ENCODE data around the gene LTBP1. TPM values are rescaled to one million over a fixed set of nuclear protein-coding genes. Genes with fewer than 3 reads are reported as not detected.

Gene LTBP1
- total RNA-seq, 2 experiments from 2014 or later, result 0.06 TPM; not detected in 1

DNA sequence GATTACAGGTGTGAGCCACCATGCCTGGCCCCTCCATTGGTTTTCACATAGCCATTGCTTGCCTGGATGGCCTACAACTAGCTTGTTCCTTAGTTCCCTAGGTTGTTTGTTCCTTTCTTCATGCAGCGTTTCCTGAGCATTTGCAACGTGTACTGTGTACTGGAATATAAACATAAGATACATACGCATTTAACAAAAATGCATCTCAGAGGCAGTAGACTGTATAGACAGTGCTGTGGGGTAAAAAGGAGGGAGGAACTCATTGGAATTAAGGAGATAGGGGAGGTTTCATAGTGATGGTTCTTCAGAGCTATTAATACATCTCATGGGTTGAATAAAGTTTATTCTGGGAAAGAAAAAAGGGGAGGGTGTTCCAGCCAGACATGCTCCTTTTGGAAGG lies 269.2 kb downstream of the LTBP1 start:
- Histone ChIP-seq H3K27ac (ENCODE audit: low read depth in 1 of 2, low read length in 2 of 2) (no peak overlapping the region), H3K4me1 (ENCODE audit: insufficient read depth, low read length) (no peaks in the 10 kb centered on the region), H3K36me3 (ENCODE audit: insufficient read depth, low read length) (no peaks in the 10 kb centered on the region), H3K4me3 (ENCODE audit: low read length) (no peak overlapping the region), H3K9me3 (ENCODE audit: control insufficient read depth in 1 of 2, insufficient read depth in 1 of 2, low read length in 2 of 2) (no peaks in the 10 kb centered on the region), H3K27me3 (ENCODE audit: control insufficient read depth in 1 of 2, insufficient read depth in 2 of 2, low read length in 2 of 2) (peaks cover 0 to 5% of the 10 kb centered on the region in 2 experiments)
- H3K36me3 Mint-ChIP-seq (ENCODE audit: low read depth), result no peaks in the 10 kb centered on the region
- H3K27ac Mint-ChIP-seq, result no peak overlapping the region
- H3K4me3 Mint-ChIP-seq, result no peak overlapping the region
- H3K9me3 Mint-ChIP-seq, result no peaks in the 10 kb centered on the region
- DNase-seq (no peak), ATAC-seq (ENCODE audit: poor library complexity) (no peak)
- intact Hi-C loops (cut with DNase I, micrococcal nuclease), result no loop called here
- no peak for TF ChIP-seq CTCF (IDR thresholded peaks at IDR 0.05)
- ChIA-PET POLR2A (no interaction called here), CTCF (no interaction called here)
- H3K27me3 Mint-ChIP-seq, result no peaks in the 10 kb centered on the region
- H3K4me1 Mint-ChIP-seq (ENCODE audit: low read depth), result no peaks in the 10 kb centered on the region

DNA sequence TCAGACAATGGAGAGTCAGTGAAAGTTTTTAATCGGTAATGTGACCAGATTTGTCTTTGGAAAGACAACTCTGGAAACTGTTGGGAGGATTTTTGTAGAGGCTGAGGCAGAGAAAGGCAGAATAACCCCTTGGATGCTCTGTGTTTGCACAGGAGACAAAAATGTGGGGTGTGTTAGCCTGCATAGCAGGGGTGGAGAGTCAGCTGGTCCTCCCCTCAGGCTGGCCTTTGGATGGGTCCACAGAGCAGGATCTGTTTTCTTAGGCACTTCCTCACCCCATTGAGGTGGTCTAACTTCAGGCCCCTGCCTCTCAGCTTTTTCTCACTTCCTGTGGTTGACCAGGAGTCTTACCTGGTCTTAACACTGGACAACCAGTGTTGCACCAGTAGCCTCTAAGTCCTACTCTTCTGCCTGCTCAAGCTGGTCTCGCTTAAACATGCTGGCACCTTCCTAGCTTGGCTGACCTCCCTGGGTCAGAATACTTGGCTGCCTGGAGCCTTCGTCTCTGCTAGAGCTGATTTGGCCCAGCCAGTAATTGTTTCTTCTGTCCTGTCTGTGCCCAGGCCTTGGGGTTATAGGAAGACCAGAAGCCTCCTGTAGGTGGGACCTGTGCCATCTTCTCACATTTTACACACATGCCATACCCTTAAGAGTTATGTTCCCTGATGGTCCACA lies 269.9 kb downstream of the LTBP1 start:
- no peak overlapping the region for H3K27ac Mint-ChIP-seq
- no peaks in the 10 kb centered on the region for H3K4me1 Mint-ChIP-seq (ENCODE audit: low read depth)
- H3K4me1 ChIP-seq (ENCODE audit: insufficient read depth, low read length), result no peaks in the 10 kb centered on the region
- H3K9me3 ChIP-seq (ENCODE audit: control insufficient read depth in 1 of 2, insufficient read depth in 1 of 2, low read length in 2 of 2), result no peaks in the 10 kb centered on the region
- no peak overlapping the region for H3K4me3 ChIP-seq (ENCODE audit: low read length)
- POLR2A ChIA-PET, result no interaction called here
- H3K27me3 ChIP-seq (ENCODE audit: control insufficient read depth in 1 of 2, insufficient read depth in 2 of 2, low read length in 2 of 2), result peaks cover 0 to 5% of the 10 kb centered on the region in 2 experiments
- DNase-seq, result no peak
- no peaks in the 10 kb centered on the region for H3K9me3 Mint-ChIP-seq
- intact Hi-C loops (cut with DNase I, micrococcal nuclease), result no loop called here
- TF ChIP-seq CTCF (IDR thresholded peaks at IDR 0.05), result no peak
- no peak overlapping the region for H3K27ac ChIP-seq (ENCODE audit: low read depth in 1 of 2, low read length in 2 of 2)
- H3K36me3 Mint-ChIP-seq (ENCODE audit: low read depth), result no peaks in the 10 kb centered on the region
- no peak overlapping the region for H3K4me3 Mint-ChIP-seq
- no peak for ATAC-seq (ENCODE audit: poor library complexity)
- H3K27me3 Mint-ChIP-seq, result no peaks in the 10 kb centered on the region
- CTCF ChIA-PET, result no interaction called here
- no peaks in the 10 kb centered on the region for H3K36me3 ChIP-seq (ENCODE audit: insufficient read depth, low read length)

- no peak overlapping the region for H3K4me3 Mint-ChIP-seq
- Histone ChIP-seq H3K27ac (ENCODE audit: low read depth in 1 of 2, low read length in 2 of 2) (no peak overlapping the region), H3K27me3 (ENCODE audit: control insufficient read depth in 1 of 2, insufficient read depth in 2 of 2, low read length in 2 of 2) (peaks cover 0 to 5% of the 10 kb centered on the region in 2 experiments), H3K4me1 (ENCODE audit: insufficient read depth, low read length) (no peaks in the 10 kb centered on the region), H3K36me3 (ENCODE audit: insufficient read depth, low read length) (no peaks in the 10 kb centered on the region), H3K4me3 (ENCODE audit: low read length) (no peak overlapping the region), H3K9me3 (ENCODE audit: control insufficient read depth in 1 of 2, insufficient read depth in 1 of 2, low read length in 2 of 2) (no peaks in the 10 kb centered on the region)
- POLR2A ChIA-PET, result no interaction called here
- no peak for DNase-seq
- no peaks in the 10 kb centered on the region for H3K4me1 Mint-ChIP-seq (ENCODE audit: low read depth)
- no peak overlapping the region for H3K27ac Mint-ChIP-seq
- no peak for ATAC-seq (ENCODE audit: poor library complexity)
- H3K27me3 Mint-ChIP-seq, result peaks cover 5% of the 10 kb centered on the region
- intact Hi-C loops (cut with DNase I, micrococcal nuclease), result no loop called here
- no peaks in the 10 kb centered on the region for H3K36me3 Mint-ChIP-seq (ENCODE audit: low read depth)
- TF ChIP-seq CTCF (IDR thresholded peaks at IDR 0.05), result no peak
- H3K9me3 Mint-ChIP-seq, result no peaks in the 10 kb centered on the region
- CTCF ChIA-PET, result no interaction called here
Measured at GRCh38 chr2:33217406-33217805, 270.7 kb downstream of the LTBP1 start.
